ENCODE data around the gene AFAP1. TPM values are rescaled to one million over a fixed set of nuclear protein-coding genes. Genes with fewer than 3 reads are reported as not detected.

Gene AFAP1
- total RNA-seq, 1 donor from 2014 or later = 6.7 TPM

DNA sequence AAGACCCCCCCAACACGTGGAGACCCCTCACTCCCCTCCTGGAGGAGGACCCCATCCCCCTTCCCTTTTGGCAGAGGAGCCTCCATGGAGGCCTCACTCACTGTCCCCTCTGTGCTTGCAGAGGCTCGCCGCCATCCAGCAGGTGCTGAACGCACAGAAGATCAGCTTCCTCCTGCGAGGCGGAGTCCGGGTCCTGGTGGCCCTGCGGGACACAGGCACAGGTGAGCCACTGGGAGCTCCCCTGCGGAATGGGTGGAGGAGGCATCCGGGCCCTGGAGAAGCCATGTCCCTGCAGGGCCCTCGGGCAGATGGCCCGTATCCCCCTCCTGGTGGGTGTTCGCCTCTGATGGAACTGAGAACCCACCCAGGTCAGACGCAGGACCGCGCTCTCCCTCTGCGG lies 206.5 kb downstream of the AFAP1 start:
- intact Hi-C loops (cut with micrococcal nuclease) = no loop called here

DNA sequence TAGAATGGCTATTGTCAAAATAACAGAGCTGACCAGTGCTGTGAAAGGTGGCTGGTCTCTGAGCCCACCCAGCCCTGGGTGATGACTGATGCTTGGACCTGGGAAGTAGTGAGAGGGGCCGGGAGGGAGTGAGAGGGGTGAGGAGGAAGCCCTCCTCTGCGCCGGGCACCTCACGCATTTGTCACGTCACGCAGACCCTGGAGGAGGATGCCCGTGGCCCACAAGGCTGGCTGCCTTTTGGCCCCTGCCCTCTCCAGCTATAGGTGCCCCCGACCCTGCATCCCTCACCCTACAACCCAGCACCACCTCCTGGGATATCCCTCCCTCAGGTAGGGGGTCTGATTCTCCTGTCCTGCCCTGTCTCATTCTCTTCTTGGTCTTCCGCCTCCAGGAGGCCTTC lies 207.4 kb downstream of the AFAP1 start:
- intact Hi-C loops (cut with micrococcal nuclease) = no loop called here

DNA sequence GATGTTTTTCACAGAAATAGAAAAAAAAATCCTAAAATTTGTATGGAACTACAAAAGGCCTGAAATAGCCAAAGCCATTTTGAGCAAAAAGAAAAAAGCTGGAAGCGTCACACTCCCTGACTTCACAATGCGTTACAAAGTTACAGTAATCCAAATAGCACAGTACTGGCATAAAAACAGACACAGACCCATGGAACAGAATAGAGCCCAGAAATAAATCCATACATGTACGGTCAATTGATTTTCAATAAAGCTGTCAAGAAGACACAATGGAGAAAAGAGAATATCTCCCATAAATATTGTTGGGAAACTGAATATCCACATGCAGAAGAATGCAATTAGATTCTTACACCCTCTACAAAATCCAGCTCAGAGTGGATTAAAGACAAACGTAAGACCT lies 208.2 kb downstream of the AFAP1 start:
- intact Hi-C loops (cut with micrococcal nuclease) = no loop called here

DNA sequence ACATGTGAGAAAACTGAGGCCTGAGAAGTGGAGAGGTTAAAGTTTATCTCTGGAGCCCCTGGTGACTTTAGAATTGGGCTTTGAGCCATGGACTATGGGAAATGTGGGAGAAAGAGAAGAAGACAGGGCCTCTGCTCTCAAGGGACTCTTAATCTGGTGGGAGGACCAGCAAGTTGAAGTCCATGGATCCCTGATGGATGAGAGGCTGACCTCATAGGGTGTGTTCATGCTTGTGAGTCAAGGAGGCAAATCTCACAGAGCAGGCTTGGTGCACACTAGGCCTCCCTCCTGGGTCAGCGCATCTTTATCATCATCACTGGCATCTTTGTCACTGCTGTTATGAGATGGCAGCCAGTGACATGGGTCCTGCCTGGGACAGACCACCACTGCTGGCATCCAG lies 211.9 kb downstream of the AFAP1 start:
- intact Hi-C loops (cut with micrococcal nuclease) = no loop called here

DNA sequence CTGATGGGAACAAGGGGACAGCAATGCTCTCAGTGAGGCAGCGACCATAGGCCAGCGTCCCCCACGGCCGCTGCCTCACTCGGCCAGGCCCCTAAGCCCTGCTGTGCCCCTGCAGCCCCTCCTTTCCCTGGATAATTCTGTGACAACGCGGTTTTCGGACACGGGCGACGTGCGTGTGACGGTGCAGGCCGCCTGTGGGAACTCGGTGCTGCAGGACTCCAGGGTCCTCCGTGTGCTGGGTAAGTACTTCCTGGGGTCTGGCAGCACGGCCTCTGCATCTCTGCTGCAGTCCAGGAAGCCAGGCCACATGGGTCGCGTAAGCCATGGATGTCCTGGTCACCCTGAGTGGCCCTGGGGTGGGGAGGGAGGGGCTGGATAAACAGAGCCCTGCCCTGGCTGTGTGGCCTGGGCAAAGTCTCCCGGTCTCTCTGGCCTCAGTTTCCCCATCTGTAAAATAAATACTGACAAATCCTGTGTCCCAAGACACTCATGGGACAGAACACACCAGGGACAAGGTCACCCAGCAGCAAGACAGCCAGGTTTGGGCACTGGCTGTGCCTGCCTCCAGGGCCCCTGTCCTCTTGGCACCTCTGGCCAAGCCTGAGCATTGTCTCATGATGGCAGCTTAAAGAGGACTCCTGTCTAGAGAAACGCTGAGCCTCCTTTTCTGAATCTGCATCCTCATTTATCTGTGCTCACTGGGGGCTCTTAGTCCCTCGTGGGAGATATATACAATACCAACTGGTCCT lies 212.8 kb downstream of the AFAP1 start:
- intact Hi-C loops (cut with micrococcal nuclease) = no loop called here

DNA sequence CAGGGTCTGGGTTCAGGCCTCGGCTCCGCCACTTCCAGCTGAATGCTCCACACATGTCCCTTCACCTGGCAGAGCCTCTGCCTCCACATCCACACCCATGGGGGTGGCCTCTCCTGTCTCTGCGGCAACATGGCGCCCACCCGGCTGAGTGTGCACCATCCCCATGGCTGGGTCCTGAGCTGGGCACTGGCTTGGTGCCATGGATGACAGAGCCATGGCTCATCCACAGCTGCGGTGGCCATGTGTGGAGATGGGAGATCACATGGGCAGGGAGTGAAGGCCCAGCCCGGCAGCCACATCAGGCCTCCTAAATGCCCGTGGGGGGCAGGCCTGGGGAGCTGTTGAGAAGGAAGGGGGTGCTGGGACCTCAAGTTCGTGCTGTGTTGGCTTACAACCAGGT lies 213.7 kb downstream of the AFAP1 start:
- intact Hi-C loops (cut with micrococcal nuclease) = no loop called here

DNA sequence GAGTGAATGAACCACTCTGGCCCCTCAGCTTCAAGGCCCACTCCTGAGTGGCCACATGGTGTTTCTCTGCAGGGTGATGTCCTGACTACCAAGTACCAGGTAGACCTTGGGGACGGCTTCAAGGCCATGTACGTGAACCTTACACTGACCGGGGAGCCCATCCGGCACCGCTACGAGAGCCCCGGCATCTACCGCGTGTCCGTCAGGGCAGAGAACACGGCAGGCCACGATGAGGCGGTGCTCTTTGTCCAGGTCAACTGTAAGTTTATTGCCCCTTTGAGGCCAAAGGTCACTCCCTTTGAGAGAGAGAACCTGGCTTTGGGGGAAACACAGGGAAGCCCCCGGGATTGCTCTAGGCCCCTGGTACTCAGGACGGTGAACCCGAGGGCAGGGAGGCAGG lies 216.0 kb downstream of the AFAP1 start:
- intact Hi-C loops (cut with micrococcal nuclease) = no loop called here

DNA sequence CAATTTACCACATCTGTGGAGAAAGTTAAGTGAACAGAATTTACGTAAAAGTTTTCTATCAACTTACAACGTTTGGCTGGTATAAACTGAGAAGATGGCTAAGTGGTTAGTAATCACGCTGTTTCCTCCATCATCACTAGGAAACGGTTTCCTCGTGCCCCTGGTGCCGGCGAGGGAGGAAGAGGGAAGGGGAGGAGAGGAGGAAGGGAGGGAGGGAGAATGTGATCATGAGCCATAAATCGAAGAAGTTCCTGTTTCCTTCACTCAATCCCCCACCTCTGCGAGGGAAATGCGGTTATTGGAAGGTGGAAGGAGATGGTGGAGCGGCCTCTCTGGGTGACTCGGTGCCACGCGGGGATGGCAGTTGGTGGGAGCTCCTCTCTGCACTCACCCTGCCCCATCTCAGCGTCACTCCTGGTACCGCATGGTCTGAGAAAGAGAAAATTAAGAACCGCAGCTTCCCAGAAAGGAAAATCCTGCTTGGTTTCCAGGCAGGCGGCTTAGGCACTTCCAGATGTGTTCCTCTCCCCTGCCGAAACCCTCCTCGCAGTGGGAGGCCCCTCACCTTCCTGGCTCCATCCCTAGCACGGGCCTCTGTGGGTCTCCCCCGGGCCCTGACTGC lies 216.8 kb downstream of the AFAP1 start:
- intact Hi-C loops (cut with micrococcal nuclease) = loop anchor here (1.0 kb wide), 1 partner anchor 79 kb away; no protein-coding TSS in a partner anchor

DNA sequence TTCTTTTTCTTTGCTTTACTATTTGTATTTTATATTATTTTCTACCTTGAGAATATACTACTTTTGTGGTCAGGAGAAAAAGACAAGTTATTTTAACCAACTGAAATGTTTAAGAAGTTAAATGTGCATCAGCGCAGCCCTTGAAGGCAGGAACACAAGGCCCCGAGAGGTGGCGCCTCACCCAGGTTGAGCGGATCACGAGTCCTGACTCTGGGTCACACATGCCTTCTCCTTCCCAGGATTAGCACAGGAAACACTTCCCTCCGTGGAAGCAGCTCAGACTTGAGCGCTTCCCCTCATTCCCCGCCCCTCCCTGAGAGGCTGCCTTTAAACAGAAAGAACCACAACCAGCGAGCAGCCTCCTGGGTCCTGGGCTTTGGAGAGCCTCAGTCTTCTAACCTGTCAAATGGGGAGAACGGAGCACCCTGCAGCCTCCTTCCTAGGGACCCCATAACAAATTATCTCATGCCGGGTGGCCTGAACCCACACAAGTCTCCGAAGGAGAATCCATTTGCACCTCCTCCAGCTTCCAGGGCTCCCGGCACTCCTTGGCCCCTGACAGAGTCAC lies 217.6 kb downstream of the AFAP1 start:
- intact Hi-C loops (cut with micrococcal nuclease) = loop anchor here (1.0 kb wide), 1 partner anchor 80 kb away; no protein-coding TSS in a partner anchor

DNA sequence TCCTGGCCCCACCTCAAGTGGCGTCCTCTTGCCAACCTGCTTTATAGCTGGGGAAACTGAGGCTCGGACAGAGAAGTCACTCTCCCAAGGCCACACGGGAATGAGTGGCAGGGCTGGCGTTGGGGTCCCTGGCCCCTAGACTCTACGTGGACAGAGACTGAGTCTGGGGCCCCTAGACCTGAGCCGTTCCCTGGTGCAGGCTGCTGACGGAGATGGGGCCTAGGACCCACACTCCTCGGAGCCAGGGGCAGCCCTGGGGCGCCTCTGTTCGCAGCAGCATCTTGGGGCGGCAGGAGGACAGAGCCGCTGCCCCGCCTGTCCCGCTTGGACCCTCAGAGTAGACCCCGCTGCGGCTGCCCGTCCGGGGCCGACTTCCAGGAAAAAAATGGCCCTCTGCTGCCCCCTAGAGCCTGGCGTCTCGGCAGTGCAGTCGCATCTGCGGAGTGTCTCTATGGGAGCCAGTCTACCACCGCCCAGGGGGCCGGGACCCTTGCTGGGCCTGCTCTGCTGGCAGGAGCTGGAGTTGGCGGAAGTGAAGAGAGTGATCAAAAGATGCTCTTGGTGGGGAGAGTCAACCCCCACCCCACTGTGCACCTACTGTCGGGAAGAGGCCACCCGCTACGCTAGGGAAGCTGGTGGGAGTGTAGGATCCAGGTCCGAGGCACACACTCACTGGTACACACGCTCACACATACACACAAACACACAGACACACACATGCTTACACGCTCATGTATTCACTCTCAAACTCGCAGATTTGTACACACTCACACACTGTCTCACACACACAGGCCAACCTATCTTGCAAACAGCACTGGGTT lies 220.1 kb downstream of the AFAP1 start:
- intact Hi-C loops (cut with micrococcal nuclease) = loop anchor here (5.0 kb wide), 1 partner anchor 527 kb away; the partner anchor contains the start of gene SORCS2

DNA sequence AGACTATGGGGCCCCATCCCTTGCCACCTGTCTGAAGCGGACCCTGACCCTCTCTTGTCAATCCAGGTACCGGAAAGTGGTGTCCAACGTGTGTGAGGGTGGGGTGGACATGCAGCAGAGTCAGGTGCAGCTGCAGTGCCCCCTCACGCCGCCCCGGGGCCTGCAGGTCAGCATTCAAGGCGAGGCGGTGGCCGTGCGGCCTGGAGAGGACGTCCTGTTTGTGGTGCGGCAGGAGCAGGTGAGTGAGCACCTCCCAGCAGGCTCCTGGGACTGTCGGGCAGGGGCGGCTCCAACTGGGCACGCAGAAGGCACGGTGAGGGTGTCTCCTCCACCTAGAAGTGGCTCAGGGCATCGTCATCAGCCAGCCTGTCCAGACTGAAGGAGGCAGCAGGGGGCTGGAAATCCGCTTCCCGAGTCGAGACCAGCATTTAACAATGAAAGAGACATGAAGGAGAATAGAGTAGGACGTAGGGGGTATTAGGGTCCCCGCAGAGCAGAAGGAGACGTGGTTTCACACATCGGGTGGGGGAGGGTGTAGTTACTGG lies 221.6 kb downstream of the AFAP1 start:
- intact Hi-C loops (cut with micrococcal nuclease) = loop anchor here (5.0 kb wide), 1 partner anchor 526 kb away; the partner anchor contains the start of gene SORCS2

DNA sequence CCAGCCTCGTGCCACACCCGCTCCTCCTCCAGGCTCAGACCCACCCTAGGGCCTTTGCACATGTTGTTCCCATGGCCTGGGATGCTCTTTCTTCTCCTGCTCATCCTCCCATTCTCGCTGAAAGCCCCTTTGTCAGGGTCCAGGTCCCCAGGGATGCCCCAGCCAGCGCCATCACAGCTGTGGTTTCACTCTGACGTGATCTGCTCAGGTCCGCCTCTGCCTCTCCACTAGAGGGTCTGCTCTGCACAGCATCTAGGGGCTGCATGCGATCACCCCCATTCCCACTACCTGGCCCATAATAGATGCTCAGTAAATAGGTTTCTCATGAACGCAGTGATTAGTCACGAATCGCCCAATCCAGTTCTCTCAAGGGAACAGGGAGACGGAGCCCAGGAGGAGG lies 222.5 kb downstream of the AFAP1 start:
- intact Hi-C loops (cut with micrococcal nuclease) = loop anchor here (5.0 kb wide), 1 partner anchor 525 kb away; the partner anchor contains the start of gene SORCS2

DNA sequence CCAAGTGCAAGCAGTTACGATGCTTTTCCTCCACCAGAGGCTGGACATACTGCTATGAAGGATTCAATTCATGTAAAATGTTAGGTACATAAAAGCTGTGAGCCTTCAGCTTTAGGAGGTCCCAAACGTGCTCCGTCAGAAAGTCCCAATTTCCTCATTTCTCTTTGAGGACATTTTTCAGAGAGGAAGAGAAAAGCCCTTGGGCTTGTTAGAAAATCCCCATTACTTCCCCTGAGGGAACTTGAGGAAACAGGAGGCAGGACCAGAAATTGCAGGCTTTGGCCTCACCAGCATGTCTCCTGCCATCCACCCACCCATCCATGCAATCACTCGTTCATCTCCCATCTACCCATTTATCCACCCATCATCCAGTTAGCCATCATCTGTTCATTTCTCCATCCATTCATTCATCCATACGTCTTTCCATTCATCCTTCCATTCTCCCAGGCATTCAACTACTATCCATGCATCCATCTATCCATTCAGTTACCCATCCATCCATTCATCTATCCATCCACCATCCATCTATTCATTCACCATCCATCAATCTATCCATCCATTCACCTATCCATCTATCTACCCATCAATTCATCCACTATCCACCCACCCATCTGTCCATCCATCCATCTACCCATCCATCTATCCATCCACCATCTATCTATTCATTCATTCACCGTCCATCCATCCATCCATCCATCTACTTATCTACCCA lies 223.5 kb downstream of the AFAP1 start:
- intact Hi-C loops (cut with micrococcal nuclease) = loop anchor here (5.0 kb wide), 1 partner anchor 524 kb away; the partner anchor contains the start of gene SORCS2

DNA sequence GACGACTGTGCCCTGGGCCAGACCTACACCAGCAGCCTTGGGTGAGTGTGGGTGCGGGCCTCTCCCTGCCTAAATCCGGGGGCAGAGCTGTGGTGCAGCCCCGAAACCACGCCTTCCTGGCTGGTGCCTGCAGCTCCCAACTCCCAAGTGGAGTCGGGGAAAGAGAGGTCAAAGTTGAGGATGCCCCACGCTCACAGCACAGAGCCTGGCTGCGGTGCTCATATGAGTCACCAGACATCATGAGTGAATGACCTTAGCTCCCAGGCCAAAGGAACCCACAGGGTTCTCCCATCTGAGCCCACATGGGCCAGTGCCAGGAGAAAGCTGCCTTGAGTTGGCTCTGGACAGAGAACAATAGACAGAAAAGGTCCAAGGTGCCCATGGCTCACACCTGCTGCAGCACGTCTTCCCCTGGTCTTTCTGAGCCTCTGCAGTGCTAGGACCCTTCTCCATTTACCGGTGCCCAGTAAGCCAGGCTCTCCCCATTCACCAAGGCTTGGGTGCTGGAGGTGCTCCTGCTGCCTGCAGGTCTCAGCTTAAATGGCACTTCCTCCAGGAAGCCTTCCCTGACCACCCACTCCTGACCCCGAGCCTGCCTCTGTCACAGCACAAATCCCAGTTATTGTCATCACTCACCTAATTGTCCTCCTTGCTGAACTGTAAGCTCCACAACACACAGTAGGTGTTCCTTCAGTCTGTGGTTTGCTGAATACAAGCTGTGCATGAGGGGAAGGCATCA lies 224.2 kb downstream of the AFAP1 start:
- intact Hi-C loops (cut with micrococcal nuclease) = loop anchor here (5.0 kb wide), 1 partner anchor 523 kb away; the partner anchor contains the start of gene SORCS2

DNA sequence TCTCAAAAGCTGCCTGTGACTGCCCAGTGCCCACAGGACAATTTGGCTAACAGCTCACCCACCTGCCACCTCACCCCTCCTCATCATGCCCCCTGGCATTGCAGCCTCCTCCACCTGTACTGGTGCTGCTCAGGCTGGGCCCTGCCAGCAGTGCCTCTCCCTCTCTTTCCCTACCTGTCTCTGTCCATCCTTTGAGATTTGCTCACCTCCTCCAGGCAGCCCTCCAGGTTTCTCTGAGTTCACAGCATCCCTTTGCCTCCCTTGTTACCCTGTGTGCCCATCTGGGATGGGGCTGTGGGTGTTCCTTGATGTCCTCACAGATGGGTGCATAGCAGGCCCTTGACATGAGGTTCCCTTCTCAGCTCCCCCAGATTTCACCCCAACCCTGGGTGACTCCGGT lies 224.9 kb downstream of the AFAP1 start:
- intact Hi-C loops (cut with micrococcal nuclease) = loop anchor here (5.0 kb wide), 1 partner anchor 522 kb away; the partner anchor contains the start of gene SORCS2

DNA sequence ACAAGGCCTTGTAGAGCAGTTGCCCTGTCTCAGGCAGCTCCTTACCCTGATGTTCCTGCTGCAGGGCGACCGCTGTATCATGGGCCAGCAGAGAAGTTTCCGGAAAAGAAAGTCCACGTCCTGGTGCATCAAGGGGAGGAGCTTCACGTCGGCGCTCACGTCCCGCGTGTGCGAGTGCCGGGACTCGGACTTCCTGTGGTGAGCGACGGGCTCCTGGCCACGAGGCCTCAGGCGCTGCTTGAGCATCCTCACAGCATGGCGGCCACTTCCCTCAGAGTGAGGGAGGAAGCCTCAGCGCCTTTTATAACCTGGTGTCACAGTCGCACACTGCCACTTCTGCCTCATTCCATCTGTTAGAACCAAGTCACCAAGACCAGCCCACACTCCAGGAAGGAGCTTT lies 225.5 kb downstream of the AFAP1 start:
- intact Hi-C loops (cut with micrococcal nuclease) = no loop called here

DNA sequence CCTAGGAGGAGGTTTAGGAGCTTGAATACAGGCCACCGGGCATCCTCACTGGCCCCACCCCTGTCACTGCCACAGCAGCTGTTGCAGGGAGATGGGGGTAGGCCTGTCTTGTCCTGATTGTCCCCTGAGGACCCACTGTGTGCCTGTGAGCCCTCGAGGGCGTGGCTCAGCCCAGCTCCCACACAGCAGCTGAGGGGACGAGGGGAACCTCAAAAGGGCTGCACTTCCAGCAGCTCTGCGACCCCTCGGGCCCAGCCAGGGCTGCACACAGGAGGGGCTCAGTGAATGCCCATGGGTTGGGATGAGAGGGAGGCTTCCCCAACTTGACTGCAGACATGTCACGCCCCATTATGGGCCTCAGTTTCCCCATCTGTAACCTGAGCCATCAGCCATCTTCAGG lies 225.9 kb downstream of the AFAP1 start:
- intact Hi-C loops (cut with micrococcal nuclease) = no loop called here

DNA sequence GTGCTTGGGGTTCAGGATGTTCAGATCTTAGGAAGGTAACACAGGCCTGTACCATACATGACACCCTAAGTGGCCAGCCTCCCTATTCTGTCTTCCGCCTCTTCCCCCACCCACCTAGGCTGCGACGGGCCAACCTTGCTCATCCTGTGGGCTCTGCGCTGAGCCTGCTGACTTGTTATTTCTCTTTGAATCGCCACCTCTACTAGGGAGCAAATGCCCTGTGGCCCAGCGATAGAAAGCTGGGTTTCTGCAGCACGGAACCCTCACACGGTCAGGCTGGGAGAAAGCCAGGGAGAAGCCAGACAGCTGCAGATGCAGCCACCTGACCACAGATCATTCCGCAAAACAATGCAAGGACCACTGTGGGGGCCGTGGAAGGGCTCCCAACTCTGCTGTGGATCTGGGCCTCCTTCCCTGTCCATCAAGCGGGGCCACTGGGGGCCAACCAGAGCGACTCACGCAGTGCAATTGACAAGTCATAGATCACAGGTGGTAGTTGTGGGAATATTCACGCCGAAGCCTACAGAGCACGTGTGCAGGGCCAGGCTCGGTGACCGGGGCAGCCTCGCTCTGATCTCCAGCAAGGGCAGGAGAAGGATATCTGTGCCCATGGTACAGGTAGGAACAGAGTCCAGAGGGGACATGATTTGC lies 227.5 kb downstream of the AFAP1 start:
- intact Hi-C loops (cut with micrococcal nuclease) = no loop called here

DNA sequence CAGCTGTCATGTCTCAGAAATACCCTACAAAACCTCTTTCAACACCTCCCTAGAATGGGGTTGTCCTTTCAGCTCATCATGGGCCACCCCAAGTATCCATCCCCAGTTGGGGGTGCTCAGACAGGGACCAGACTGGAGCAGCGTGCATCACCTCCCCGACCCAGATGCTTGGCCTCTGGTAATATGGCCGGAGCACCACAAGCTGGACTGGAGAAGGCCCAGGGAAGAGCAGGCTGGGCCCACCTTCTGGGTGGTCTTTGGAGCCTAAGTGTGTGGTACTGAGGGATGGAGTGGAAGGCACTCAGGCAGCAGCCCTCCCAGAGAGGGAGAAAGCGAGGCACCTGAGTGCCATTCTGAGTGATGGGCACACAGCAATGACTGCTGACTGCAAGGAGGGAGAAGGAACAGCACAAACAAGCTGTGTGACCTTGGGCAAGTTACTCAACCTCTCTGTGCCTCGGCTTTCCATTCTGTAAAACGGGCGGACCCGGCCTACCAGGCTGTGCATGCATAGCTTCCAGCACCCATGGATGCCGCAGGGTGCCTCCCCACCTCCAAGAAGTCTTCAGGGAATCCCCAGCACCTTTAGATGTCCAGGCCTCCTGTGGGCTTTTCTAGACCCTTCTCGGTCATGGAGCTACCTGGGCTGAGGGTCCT lies 228.2 kb downstream of the AFAP1 start:
- intact Hi-C loops (cut with micrococcal nuclease) = no loop called here
